NCI-H1417 (cell line): ENCODE data around the gene AGFG2.
"Not testable (repeated sequence)": the region's sequence is repeated elsewhere in the genome, so short reads cannot be mapped to it uniquely, and the experiment has no call there.

ENCODE experiments used
- DNase-seq, 3 experiments: peaks; one replicate each; lab custom pipeline; 2025; lab: John Stamatoyannopoulos, UW

Gene AGFG2

GRCh38 chr7:100538654-100539435 is at the start of gene AGFG2:
AGFG2 (plus strand) TSS chr7:100539203; CDS start chr7:100539347, 144 bp downstream.
- DNase-seq, result peak; percentile 100

- peak; percentile 99 to 100 (median 99) for DNase-seq
Measured at GRCh38 chr7:100489824-100490223, 49.2 kb upstream of the AGFG2 start.

DNA sequence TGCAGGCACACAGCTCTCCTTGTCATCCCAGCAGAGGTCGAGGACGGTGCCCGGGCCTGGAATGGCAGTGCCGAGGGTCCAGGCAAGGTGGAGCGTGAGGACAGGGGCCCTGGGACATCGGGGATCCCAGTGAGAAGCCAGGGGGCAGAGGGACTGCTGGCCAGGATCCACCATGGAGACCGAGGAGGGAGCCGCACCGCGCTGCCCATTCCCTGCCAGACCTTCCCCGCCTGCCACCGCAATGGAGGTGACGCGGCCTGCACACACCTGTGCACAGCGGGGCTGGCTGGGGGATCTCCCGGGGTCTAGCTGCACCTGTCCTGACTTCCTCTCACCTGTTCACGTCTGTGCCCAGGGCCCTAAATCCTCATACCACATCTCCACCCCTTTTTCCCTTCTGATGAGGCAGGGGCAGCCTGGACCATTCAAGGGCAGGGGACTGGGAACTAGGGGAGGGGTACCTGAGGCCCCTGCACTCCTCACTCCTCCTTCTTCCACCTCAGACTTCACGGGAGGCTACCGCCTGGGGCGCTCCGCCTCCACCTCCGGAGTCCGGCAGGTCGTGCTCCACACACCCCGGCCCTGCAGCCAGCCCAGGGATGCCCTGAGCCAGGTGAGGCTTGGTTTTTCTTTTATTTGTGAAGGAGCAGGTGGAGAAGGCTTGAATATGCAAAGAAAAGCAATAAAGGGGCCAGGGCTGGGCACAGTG is 48.4 kb upstream of the AGFG2 start:
- peak in 2 of 3 experiments; percentile 91 to 94 for DNase-seq

DNA sequence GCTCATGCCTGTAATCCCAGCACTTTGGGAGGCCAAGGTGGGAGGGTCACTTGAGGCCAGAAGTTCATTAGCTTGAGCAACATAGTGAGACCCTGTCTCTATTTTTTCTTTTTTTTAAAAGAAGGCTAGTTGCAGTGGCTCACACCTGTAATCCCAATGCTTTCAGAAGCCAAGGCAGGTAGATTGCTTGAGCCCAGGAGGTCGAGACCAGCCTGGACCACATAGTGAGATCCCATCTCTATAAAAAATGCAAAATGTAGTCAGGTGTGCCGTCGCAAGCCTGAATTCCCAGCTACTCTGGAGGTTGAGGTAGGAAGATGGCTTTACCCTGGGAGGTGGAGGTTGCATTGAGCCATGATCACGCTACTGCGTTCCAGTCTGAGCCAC is 47.8 kb upstream of the AGFG2 start:
- DNase-seq, result no peak

- no peak for DNase-seq
Measured at GRCh38 chr7:100492738-100493475, 46.1 kb upstream of the AGFG2 start.

DNA sequence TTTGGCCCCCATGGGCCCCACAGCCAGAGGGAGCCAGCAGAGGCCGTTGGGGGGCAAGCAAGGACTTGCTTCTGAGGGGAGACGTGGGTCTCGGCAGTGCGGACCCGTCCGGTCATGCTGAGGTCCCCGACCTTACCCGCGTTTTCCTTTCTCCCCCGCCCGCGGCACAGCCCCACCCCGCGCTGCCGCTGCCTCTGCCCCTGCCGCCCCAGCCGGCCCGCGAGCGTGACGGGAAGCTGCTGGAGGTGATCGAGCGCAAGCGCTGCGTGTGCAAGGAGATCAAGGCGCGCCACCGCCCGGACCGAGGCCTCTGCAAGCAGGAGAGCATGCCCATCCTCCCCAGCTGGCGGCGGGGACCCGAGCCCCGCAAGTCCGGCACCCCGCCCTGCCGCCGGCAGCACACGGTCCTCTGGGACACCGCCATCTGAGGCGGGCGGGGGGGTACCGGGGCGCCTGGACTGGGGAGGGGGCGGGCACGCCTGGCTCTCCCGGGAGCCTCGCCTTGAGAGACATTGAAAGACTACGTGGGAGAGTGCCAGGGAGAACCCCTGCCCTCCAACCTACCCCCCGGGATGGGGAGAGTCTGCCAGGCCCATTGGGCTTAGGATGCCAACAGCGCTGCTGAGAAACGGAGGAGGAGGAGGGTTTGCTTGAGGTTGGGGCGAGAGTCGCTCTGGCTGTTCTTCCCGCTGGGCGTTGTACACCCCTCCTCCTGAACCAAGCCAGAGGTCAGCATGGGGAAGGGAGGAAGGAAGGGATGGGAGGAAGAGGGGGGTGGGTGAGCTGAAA is 45.3 kb upstream of the AGFG2 start:
- DNase-seq, result peak in 1 of 3 experiments; percentile 33

GRCh38 chr7:100496509-100496908 is 42.5 kb upstream of the AGFG2 start:
- no peak for DNase-seq

- DNase-seq, result not testable (repeated sequence)
Measured at GRCh38 chr7:100500743-100501142, 38.3 kb upstream of the AGFG2 start.

GRCh38 chr7:100504031-100504430 is 35.0 kb upstream of the AGFG2 start:
- DNase-seq, result not testable (repeated sequence)

- DNase-seq, result no peak
Measured at GRCh38 chr7:100504887-100505611, 34.0 kb upstream of the AGFG2 start.

DNA sequence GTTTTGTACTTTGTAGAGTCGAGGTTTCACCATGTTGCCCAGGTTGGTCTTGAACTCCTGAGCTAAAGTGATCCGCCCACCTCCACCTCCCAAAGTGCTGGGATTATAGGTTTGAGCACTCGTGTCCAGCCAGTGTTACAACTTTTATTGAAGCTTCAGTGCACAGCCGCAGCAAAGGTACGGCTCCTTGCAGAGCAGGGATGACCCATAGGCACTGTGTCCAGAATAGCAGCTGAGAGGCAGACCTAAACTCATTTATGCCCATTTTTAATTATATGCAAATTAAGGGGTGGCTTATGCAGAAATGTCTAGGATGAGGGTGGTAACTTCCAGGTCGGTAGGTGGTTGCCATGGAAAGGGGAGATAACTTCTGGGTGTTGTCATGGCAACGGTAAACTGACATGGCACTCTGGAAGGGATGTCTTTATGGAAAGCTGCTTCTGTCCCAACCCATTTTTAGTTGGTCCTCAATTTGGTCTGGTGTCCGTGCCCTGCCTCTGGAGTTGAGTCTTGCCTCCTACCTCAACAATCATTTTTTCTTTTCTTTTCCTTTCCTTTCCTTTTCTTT is 32.6 kb upstream of the AGFG2 start:
- peak in 1 of 3 experiments; percentile 15 for DNase-seq

- DNase-seq, result no peak
Measured at GRCh38 chr7:100509231-100509630, 29.8 kb upstream of the AGFG2 start.

DNA sequence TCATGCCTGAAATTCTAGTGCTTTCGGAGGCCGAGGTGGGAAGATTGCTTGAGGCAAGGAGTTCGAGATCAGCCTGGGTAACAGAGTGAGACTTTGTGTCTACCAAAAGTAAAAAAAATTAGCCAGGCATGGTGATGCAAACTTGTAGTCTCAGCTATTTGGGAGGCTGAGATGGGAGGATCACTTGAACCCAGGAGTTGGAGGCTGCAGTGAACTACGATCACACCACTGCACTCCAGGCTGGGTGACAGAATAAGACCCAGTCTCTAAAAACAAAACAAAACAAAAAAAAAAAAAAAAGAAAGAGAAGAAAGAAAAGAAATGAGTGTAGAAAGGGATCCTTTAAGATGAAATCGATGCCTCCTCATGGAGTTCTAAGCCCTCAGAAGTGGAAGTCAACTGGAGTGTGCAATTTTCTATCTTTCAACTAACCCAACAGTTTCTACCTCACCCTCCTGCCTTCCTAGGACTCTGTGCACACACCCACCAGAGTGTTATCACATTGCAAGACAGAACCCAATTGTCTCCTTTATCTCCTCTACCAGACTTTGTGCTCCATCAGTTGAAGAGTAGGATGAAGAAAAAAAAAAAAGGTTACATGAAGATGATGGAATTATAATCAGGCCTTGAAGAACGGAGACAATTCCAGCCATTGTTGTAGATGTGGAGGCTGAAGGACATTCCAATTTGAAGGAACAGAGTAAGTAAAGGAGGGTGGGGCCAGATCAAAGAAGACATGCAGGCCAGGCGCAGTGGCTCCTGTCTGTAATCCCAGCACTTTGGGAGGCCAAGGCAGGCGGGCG is 28.4 kb upstream of the AGFG2 start:
- no peak for DNase-seq

DNA sequence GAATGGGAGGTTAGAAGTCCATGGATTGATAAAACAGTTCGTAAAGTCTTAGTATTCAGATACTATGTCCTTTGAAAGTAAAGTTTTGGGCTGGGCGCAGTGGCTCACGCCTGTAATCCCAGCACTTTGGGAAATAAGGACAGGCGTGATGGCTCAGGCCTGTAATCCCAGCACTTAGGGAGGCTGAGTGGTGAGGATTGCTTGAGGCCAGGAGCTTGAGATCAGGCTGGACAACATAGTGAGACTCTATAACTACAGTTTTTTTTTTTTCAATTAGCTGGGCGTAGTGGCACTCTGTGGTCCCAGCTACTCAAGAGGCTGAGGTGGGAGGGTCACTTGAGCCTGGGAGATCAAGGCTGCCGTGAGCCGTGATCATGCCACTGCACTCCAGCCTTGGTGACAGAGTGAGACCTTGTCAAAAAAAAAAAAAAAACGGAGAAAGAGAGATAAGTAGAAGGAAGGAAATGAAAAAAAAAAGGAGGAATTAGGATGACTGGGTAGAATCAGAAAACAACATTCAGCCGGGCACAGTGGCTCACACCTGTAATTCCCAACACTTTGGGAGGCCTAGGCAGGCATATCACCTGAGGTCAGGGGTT is 25.7 kb upstream of the AGFG2 start:
- DNase-seq, result no peak

GRCh38 chr7:100515072-100515532 is 23.9 kb upstream of the AGFG2 start:
- no peak for DNase-seq

DNA sequence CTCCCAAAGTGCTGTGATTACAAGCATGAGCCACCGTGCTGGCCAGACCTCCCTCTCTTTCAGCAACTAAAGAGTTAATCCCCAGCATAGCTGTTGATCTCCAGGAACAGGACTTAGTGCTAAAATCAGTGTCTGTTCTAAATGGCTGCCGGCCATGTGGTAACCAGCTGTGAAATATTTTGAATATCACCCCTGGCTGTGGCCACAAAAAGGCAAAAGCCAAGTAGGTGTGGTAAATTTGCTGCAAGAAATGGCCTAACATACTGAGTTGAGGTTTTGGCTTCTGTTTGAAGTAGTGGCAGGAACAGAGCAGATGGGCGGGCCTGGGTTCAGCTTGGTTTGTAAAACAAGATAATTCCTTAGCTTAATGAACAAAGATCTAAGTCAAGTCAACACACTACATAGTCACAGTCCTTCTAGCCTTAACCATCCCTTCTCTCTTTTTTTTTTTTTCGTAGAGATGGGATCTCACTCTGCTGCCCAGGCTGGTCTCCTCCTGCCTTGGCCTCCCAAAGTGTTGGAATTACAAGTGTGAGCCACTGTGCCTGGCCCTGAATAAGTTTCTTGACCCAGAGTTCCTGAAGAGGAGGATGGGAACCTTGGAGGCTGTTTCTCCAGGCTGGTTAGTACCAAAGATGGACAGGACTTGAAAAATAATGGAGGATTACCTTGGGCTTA is 22.7 kb upstream of the AGFG2 start:
- DNase-seq, result no peak

- DNase-seq, result no peak
Measured at GRCh38 chr7:100517305-100517704, 21.7 kb upstream of the AGFG2 start.

DNA sequence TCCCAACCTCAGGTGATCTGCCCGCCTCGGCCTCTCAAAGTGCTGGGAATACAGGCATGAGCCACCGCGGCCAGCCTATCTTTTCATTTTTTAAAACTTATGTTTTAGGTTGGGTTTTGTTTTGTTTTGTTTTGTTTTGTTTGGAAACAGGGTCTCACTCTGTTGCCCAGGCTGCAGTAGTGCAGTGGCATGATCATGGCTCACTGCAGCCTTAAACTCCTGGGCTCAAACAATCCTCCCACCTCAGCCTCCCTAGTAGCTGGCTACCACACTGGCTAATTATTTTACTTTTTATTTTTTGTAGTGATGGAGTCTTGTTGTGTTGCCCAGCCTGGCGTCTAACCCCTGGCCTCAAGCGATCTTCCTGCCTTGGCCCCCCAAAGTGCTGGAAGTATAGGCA is 19.4 kb upstream of the AGFG2 start:
- no peak for DNase-seq

- no peak for DNase-seq
Measured at GRCh38 chr7:100520138-100520537, 18.9 kb upstream of the AGFG2 start.
